ENCODE measurements around the gene PTPRG. TPM values are rescaled to one million over a fixed set of nuclear protein-coding genes. Genes with fewer than 3 reads are reported as not detected.

Gene PTPRG
- total RNA-seq, 1 experiment from 2014 or later: 32.1 TPM

DNA sequence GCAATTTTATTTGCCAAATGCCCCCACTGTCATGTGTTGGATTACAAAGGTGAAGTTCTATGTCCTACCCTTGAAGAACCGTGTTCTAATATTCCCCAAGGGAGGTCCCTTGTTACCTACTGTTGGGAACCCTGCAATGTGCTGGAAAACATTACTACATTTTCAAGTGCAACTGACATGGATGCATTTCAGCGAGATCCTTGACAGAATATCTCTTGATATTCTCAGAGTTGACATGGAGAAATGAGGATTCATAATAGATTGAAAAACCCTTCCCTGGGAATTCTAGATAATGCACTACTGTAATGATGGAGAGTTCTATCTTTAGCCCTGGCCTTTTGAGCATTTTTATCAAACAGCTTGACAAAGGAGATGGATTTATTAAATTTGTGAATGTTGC, 414.6 kb downstream of the PTPRG start:
- no peak for TF ChIP-seq POLR2AphosphoS5 (IDR thresholded peaks at IDR 0.05; ENCODE audit: low read depth, low read length)
- TF ChIP-seq TCF7L2 (IDR thresholded peaks at IDR 0.05; ENCODE audit: borderline replicate concordance, extremely low read depth, insufficient read depth, insufficient read length): no peak
- no peak for TF ChIP-seq SIN3A (IDR thresholded peaks at IDR 0.05; ENCODE audit: low read depth)
- TF ChIP-seq JUND (IDR thresholded peaks at IDR 0.05): no peak
- TF ChIP-seq EZH2 (IDR thresholded peaks at IDR 0.05): no peak
- no peak for TF ChIP-seq SRF (IDR thresholded peaks at IDR 0.05; ENCODE audit: low read depth)
- TF ChIP-seq, protein P1, sequence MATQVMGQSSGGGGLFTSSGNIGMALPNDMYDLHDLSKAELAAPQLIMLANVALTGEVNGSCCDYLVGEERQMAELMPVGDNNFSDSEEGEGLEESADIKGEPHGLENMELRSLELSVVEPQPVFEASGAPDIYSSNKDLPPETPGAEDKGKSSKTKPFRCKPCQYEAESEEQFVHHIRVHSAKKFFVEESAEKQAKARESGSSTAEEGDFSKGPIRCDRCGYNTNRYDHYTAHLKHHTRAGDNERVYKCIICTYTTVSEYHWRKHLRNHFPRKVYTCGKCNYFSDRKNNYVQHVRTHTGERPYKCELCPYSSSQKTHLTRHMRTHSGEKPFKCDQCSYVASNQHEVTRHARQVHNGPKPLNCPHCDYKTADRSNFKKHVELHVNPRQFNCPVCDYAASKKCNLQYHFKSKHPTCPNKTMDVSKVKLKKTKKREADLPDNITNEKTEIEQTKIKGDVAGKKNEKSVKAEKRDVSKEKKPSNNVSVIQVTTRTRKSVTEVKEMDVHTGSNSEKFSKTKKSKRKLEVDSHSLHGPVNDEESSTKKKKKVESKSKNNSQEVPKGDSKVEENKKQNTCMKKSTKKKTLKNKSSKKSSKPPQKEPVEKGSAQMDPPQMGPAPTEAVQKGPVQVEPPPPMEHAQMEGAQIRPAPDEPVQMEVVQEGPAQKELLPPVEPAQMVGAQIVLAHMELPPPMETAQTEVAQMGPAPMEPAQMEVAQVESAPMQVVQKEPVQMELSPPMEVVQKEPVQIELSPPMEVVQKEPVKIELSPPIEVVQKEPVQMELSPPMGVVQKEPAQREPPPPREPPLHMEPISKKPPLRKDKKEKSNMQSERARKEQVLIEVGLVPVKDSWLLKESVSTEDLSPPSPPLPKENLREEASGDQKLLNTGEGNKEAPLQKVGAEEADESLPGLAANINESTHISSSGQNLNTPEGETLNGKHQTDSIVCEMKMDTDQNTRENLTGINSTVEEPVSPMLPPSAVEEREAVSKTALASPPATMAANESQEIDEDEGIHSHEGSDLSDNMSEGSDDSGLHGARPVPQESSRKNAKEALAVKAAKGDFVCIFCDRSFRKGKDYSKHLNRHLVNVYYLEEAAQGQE (IDR thresholded peaks at IDR 0.05; ENCODE audit: low read depth): no peak
- no peak for TF ChIP-seq FOSL1 (IDR thresholded peaks at IDR 0.05; ENCODE audit: low read depth)
- no peak for TF ChIP-seq SP1 (IDR thresholded peaks at IDR 0.05; ENCODE audit: low read depth)
- TF ChIP-seq, protein P2, sequence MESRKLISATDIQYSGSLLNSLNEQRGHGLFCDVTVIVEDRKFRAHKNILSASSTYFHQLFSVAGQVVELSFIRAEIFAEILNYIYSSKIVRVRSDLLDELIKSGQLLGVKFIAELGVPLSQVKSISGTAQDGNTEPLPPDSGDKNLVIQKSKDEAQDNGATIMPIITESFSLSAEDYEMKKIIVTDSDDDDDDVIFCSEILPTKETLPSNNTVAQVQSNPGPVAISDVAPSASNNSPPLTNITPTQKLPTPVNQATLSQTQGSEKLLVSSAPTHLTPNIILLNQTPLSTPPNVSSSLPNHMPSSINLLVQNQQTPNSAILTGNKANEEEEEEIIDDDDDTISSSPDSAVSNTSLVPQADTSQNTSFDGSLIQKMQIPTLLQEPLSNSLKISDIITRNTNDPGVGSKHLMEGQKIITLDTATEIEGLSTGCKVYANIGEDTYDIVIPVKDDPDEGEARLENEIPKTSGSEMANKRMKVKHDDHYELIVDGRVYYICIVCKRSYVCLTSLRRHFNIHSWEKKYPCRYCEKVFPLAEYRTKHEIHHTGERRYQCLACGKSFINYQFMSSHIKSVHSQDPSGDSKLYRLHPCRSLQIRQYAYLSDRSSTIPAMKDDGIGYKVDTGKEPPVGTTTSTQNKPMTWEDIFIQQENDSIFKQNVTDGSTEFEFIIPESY (IDR thresholded peaks at IDR 0.05; ENCODE audit: extremely low read depth, insufficient replicate concordance, low read length): no peak
- TF ChIP-seq, protein P3, sequence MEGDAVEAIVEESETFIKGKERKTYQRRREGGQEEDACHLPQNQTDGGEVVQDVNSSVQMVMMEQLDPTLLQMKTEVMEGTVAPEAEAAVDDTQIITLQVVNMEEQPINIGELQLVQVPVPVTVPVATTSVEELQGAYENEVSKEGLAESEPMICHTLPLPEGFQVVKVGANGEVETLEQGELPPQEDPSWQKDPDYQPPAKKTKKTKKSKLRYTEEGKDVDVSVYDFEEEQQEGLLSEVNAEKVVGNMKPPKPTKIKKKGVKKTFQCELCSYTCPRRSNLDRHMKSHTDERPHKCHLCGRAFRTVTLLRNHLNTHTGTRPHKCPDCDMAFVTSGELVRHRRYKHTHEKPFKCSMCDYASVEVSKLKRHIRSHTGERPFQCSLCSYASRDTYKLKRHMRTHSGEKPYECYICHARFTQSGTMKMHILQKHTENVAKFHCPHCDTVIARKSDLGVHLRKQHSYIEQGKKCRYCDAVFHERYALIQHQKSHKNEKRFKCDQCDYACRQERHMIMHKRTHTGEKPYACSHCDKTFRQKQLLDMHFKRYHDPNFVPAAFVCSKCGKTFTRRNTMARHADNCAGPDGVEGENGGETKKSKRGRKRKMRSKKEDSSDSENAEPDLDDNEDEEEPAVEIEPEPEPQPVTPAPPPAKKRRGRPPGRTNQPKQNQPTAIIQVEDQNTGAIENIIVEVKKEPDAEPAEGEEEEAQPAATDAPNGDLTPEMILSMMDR (IDR thresholded peaks at IDR 0.05 in 2 of 3, conservative IDR thresholded peaks at IDR 0.05 in 1 of 3; ENCODE audit: borderline replicate concordance in 1 of 3, insufficient read depth in 1 of 3, low read depth in 2 of 3, low read length in 2 of 3): no peak
- no peak for TF ChIP-seq ZFX (IDR thresholded peaks at IDR 0.05)
- TF ChIP-seq ZNF274 (IDR thresholded peaks at IDR 0.05; ENCODE audit: low read depth, low read length): no peak
- TF ChIP-seq EGR1 (IDR thresholded peaks at IDR 0.05; ENCODE audit: low read depth): no peak
- no peak for TF ChIP-seq CEBPB (IDR thresholded peaks at IDR 0.05; ENCODE audit: low read depth)
- no peak for TF ChIP-seq ELF1 (IDR thresholded peaks at IDR 0.05; ENCODE audit: borderline replicate concordance, low read depth)
- TF ChIP-seq CBX3 (IDR thresholded peaks at IDR 0.05; ENCODE audit: low read depth): no peak
- TF ChIP-seq, protein P4, sequence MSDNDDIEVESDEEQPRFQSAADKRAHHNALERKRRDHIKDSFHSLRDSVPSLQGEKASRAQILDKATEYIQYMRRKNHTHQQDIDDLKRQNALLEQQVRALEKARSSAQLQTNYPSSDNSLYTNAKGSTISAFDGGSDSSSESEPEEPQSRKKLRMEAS (IDR thresholded peaks at IDR 0.05): no peak
- TF ChIP-seq EZH2phosphoT487 (IDR thresholded peaks at IDR 0.05; ENCODE audit: borderline replicate concordance): no peak
- TF ChIP-seq, protein P5, sequence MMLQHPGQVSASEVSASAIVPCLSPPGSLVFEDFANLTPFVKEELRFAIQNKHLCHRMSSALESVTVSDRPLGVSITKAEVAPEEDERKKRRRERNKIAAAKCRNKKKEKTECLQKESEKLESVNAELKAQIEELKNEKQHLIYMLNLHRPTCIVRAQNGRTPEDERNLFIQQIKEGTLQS (IDR thresholded peaks at IDR 0.05): no peak
- H3K9ac ChIP-seq (ENCODE audit: low read length): no peak overlapping the region

More for the DNA sequence above, 414.6 kb downstream of the PTPRG start:
- H3K4me1 ChIP-seq (ENCODE audit: control insufficient read depth in 1 of 2, insufficient read depth in 2 of 2, low read length in 2 of 2): peaks cover 0 to 4% of the 10 kb centered on the region in 2 experiments; a peak in 1 of 4 replicates
- no peaks in the 10 kb centered on the region for H3K27me3 ChIP-seq (ENCODE audit: insufficient read depth, low read length)
- H3K9me2 ChIP-seq (ENCODE audit: insufficient read depth): no peaks in the 10 kb centered on the region
- H2AFZ ChIP-seq (ENCODE audit: low read depth, low read length, poor library complexity, severe bottlenecking): no peak overlapping the region
- ATAC-seq (no peak), DNase-seq (ENCODE audit: low read depth, low spot score) (no peak)
- POLR2A ChIA-PET: no interaction called here
- BruUV-seq (replicated peaks): no TSS peak
- H3K9me3 ChIP-seq (ENCODE audit: control insufficient read depth in 1 of 2, insufficient read depth in 1 of 2, low read depth in 1 of 2, low read length in 2 of 2): no peaks in the 10 kb centered on the region
- no peaks in the 10 kb centered on the region; the same call in 1 of the 2 replicates for H3K79me2 ChIP-seq (ENCODE audit: insufficient read depth, low read length)
- no peaks in the 10 kb centered on the region for H4K20me1 ChIP-seq (ENCODE audit: insufficient read depth)
- H3K4me3 ChIP-seq (replicated peaks in 1 of 2; ENCODE audit: low read depth in 1 of 2, low read length in 2 of 2): no peak overlapping the region
- CTCF ChIA-PET: no interaction called here
- no peak overlapping the region for H3K4me2 ChIP-seq (ENCODE audit: low read length)
- intact Hi-C loops (cut with micrococcal nuclease): no loop called here
- no peak overlapping the region for H3K27ac ChIP-seq (ENCODE audit: low read depth, low read length)
- RAD21 ChIA-PET (ENCODE audit: low non-redundant PET in 1 of 2, low total read pairs in 2 of 2, uncharacterized antibody in 2 of 2, unreplicated experiment in 2 of 2): no interaction called here
- H3K36me3 ChIP-seq (ENCODE audit: control insufficient read depth in 1 of 2, insufficient read depth in 2 of 2, low read length in 2 of 2): no peaks in the 10 kb centered on the region
